Mammary epithelial cell (primary cell): ENCODE results near the gene TDP2.

Experiments used
- CTCF ChIP-seq, 2 donors: IDR thresholded peaks in 1 of 2; conservative IDR thresholded peaks in 1 of 2; 2 replicates each; pipeline ENCODE4 v1.5.1; 2011 to 2012; ENCODE audit warnings: inconsistent platforms in 2 of 2, low read length in 2 of 2, mild to moderate bottlenecking in 2 of 2, control low read depth in 1 of 2, low read depth in 1 of 2; ENCODE audit not compliant: insufficient read depth in 1 of 2; ENCODE audit errors: extremely low read depth in 1 of 2
- EZH2 ChIP-seq: IDR thresholded peaks from 2 replicates; pipeline ENCODE4 v1.6.1; 2012; ENCODE audit warnings: low read length, inconsistent platforms, borderline replicate concordance

GRCh38 chr6:24642061-24642460 is 24.6 kb downstream of the TDP2 start:
- TF ChIP-seq CTCF (conservative IDR thresholded peaks at IDR 0.05 in 1 of 2, IDR thresholded peaks at IDR 0.05 in 1 of 2; ENCODE audit: extremely low read depth in 1 of 2, insufficient read depth in 1 of 2, low read depth in 1 of 2, low read length in 2 of 2) (no peak), EZH2 (no peak)
